A549 (cell line): Measurements from ENCODE around the gene RHBDF2. TPM values are rescaled to one million over a fixed set of nuclear protein-coding genes. Genes with fewer than 3 reads are reported as not detected.
"Not testable (repeated sequence)": the region's sequence is repeated elsewhere in the genome, so short reads cannot be mapped to it uniquely, and the experiment has no call there.

ENCODE experiments used
- ATAC-seq, 2 experiments: fragments of 200-7000 bp in 1 of 2; fragments of >200 bp in 1 of 2; cut with Nextera tagmentation in 1 of 2; cut with Tn5 transposase in 1 of 2; 3 replicates each; pipeline versions ENCODE4 v1.8.0 to v1.9.1; 2018 to 2020; ENCODE audit warnings: mild to moderate bottlenecking in 1 of 2, moderate library complexity in 1 of 2
- CTCF ChIA-PET: fragments of 300-600 bp; sonication (Branson Sonifier 250); formaldehyde crosslinking; extraction: SDS; loops from one replicate; lab custom pipeline; 2021; ENCODE audit warnings: antibody characterized with exemption, inconsistent platforms; lab: Yijun Ruan, JAX
- POLR2A ChIA-PET: fragments of 350-600 bp; formaldehyde crosslinking; extraction: SDS; loops from one replicate; lab custom pipeline; 2021; ENCODE audit warnings: antibody characterized with exemption, inconsistent platforms; lab: Yijun Ruan, JAX
- DNase-seq, 2 experiments: peaks; one replicate each; pipeline versions ENCODE4 v3.0.0 to v3.0.0-alpha.2; 2011 to 2016; ENCODE audit warnings: low read depth in 1 of 2, low spot score in 1 of 2
- FAIRE-seq: peaks from 2 replicates; lab custom pipeline; 2011; peaks lifted over from hg19 to GRCh38; lab: Jason Lieb, UNC
- H3K27ac ChIP-seq, 2 experiments: fragments of >200 bp; sonication (Bioruptor Twin); formaldehyde crosslinking; 3 replicates each; pipeline ENCODE4 v1.5.1; 2016 to 2017
- H3K4me1 ChIP-seq: fragments of >200 bp; sonication (Bioruptor Twin); formaldehyde crosslinking; 3 replicates; pipeline ENCODE4 v1.6.1; 2016
- H3K4me2 ChIP-seq: fragments of >200 bp; sonication (Bioruptor Twin); formaldehyde crosslinking; 3 replicates; pipeline ENCODE4 v1.6.1; 2016
- H3K4me3 ChIP-seq: fragments of >200 bp; sonication (Bioruptor Twin); formaldehyde crosslinking; 3 replicates; pipeline ENCODE4 v1.5.1; 2016
- H3K9me3 ChIP-seq: fragments of >200 bp; sonication (Bioruptor Twin); formaldehyde crosslinking; 3 replicates; pipeline ENCODE4 v1.6.1; 2016
- CBX8 ChIP-seq: fragments of 200-600 bp; sonication (generic); IDR thresholded peaks from 2 replicates; pipeline ENCODE4 v1.6.1; 2016
- EHF ChIP-seq: fragments of 250-450 bp; sonication (Bioruptor Pico); IDR thresholded peaks from 2 replicates; pipeline ENCODE4 v1.5.0; 2020; ENCODE audit warnings: mild to moderate bottlenecking
- EP300 ChIP-seq, 2 experiments: fragments of >200 bp; sonication (Bioruptor Twin); formaldehyde crosslinking; IDR thresholded peaks; 2 replicates in 1 of 2; 3 replicates in 1 of 2; pipeline ENCODE4 v1.6.1; 2016 to 2017
- FOXS1 ChIP-seq: fragments of 250-450 bp; sonication (Bioruptor Pico); IDR thresholded peaks from 2 replicates; pipeline ENCODE4 v1.5.0; 2020; ENCODE audit warnings: mild to moderate bottlenecking, moderate library complexity
- HEYL ChIP-seq: fragments of 250-450 bp; sonication (Bioruptor Pico); IDR thresholded peaks from 2 replicates; pipeline ENCODE4 v1.8.0; 2021; ENCODE audit warnings: mild to moderate bottlenecking, moderate library complexity
- HMGXB4 ChIP-seq: fragments of 250-450 bp; sonication (Bioruptor Pico); IDR thresholded peaks from 2 replicates; pipeline ENCODE4 v1.5.0; 2021; ENCODE audit warnings: mild to moderate bottlenecking, moderate library complexity, borderline replicate concordance
- HOXB5 ChIP-seq: fragments of 250-450 bp; sonication (Bioruptor Pico); IDR thresholded peaks from 2 replicates; pipeline ENCODE4 v1.5.0; 2020; ENCODE audit warnings: mild to moderate bottlenecking, moderate library complexity
- JUNB ChIP-seq: fragments of >200 bp; sonication (Bioruptor Twin); formaldehyde crosslinking; IDR thresholded peaks from 2 replicates; pipeline ENCODE4 v1.6.1; 2016
- MAFK ChIP-seq: fragments of 450-650 bp; IDR thresholded peaks from 2 replicates; pipeline ENCODE4 v1.6.1; 2014; ENCODE audit not compliant: partially characterized antibody
- MYC ChIP-seq: IDR thresholded peaks from 2 replicates; pipeline ENCODE4 v1.6.1; 2012; ENCODE audit warnings: mild to moderate bottlenecking, inconsistent platforms, low read length, improper control_type of control experiment, borderline replicate concordance
- PBX3 ChIP-seq: IDR thresholded peaks from 2 replicates; pipeline ENCODE4 v1.6.1; 2012
- PHF8 ChIP-seq: fragments of 200-600 bp; sonication (generic); IDR thresholded peaks from 2 replicates; pipeline ENCODE4 v1.6.1; 2016; ENCODE audit warnings: low read depth, mild to moderate bottlenecking, antibody characterized with exemption, moderate library complexity, borderline replicate concordance
- POLR2AphosphoS2 ChIP-seq: conservative IDR thresholded peaks from 2 replicates; pipeline ENCODE4 v1.6.1; 2012; ENCODE audit warnings: low read length, improper control_type of control experiment, inconsistent platforms
- RAD21 ChIP-seq, 2 experiments: fragments of >200 bp in 1 of 2; sonication (Bioruptor Twin) in 1 of 2; formaldehyde crosslinking in 1 of 2; IDR thresholded peaks in 1 of 2; conservative IDR thresholded peaks in 1 of 2; 2 replicates in 1 of 2; 3 replicates in 1 of 2; pipeline ENCODE4 v1.6.1; 2012 to 2018; ENCODE audit warnings: inconsistent platforms in 1 of 2
- RNF2 ChIP-seq: fragments of 200-600 bp; sonication (generic); IDR thresholded peaks from 2 replicates; pipeline ENCODE4 v1.6.1; 2016; ENCODE audit warnings: low read depth, mild to moderate bottlenecking, antibody characterized with exemption, moderate library complexity, borderline replicate concordance
- TP53 ChIP-seq: fragments of 250-450 bp; sonication (Bioruptor Pico); IDR thresholded peaks from 2 replicates; pipeline ENCODE4 v1.5.0; 2021; ENCODE audit warnings: mild to moderate bottlenecking, moderate library complexity
- ZSCAN20 ChIP-seq: fragments of 250-450 bp; sonication (Bioruptor Pico); IDR thresholded peaks from 2 replicates; pipeline ENCODE4 v1.8.0; 2022; ENCODE audit warnings: mild to moderate bottlenecking, moderate library complexity
- WGBS: methylation state at CpG from one replicate; pipeline ENCODE4 v1.1.6; 2017; ENCODE audit errors: missing lambda C conversion rate; 5-methylcytosine and 5-hydroxymethylcytosine counted together
- polyA plus RNA-seq, 4 experiments: library from polyadenylated mRNA; depleted of rRNA in 3 of 4; stranded (reverse); fragments of >200 nt; fragmentation: RNase III in 1 of 4; extraction: RNeasy Plus Mini Kit Qiagen cat#74134 plus additional on column Dnase treatment in 1 of 4; gene quantifications; 2 replicates in 3 of 4; 3 replicates in 1 of 4; pipeline ENCODE4 v1.2.3, GENCODE V29; 2011 to 2017
- TF ChIP-seq, protein P1 (sequence below): fragments of 150-350 bp; IDR thresholded peaks from 2 replicates; pipeline ENCODE4 v1.6.1; 2014; ENCODE audit warnings: low read depth, mild to moderate bottlenecking, low read length

The RHBDF2 gene
- polyA plus RNA-seq, 2 of the 4 experiments (the other 2 are of a cell fraction) = 14.0 to 42.9 TPM

DNA sequence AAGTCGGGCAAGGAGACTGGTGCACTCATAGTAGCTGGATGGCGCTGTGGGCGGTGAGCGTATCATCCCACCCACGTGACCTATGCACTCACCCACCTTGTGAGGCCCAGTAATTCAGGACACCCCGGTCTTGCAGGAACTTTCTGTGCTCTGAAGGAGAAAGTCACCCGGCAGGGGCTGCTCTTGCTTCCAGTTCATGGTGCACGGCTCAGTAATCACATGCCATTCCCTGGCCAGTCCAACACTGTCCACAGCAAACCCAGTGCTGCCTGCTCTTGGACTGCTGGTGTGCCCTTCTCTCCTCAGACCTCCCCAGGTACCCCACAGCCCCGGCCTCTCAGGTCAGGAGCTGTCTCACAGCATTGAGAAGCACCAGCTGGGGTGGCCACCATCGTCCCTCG, 16.4 kb upstream of the RHBDF2 start:
- WGBS = 82% methylated on average over 11 of the region's 11 CpGs
- peak; percentile 46 to 55; a peak in 5 of 6 replicates for ATAC-seq
- H3K9me3 ChIP-seq = no peaks in the 10 kb centered on the region
- no peak for TF ChIP-seq EP300 (IDR thresholded peaks at IDR 0.05)
- no peak for TF ChIP-seq EHF (CRISPR knock-in tag)
- no peak for TF ChIP-seq PBX3
- TF ChIP-seq TP53 = no peak
- no peak for TF ChIP-seq HEYL (CRISPR knock-in tag)
- no peak for TF ChIP-seq CBX8
- TF ChIP-seq JUNB = no peak
- TF ChIP-seq HMGXB4 (CRISPR knock-in tag) = no peak
- no peak for TF ChIP-seq RAD21 (conservative IDR thresholded peaks at IDR 0.05 in 1 of 2, IDR thresholded peaks at IDR 0.05 in 1 of 2)
- no peak for TF ChIP-seq POLR2AphosphoS2
- no peak for TF ChIP-seq HOXB5 (CRISPR knock-in tag)
- TF ChIP-seq, all 56 proteins: peak for 0
- POLR2A ChIA-PET = no interaction called here
- FAIRE-seq = no peak
- no peak for DNase-seq
- H3K4me2 ChIP-seq = no peak overlapping the region
- 0 out of 3 replicates have a peak, but pooled peaks cover under 1% of the 10 kb centered on the region for H3K4me1 ChIP-seq
- CTCF ChIA-PET = interaction anchor here (1.2 to 64.5 kb wide), 8 partner anchors 7 to 200 kb away, joined by 3 to 1994 read pairs (median 182); partner anchors contain the start of genes AANAT, CYGB, JMJD6 and METTL23
- no peak overlapping the region for H3K27ac ChIP-seq
- no peak overlapping the region for H3K4me3 ChIP-seq

DNA sequence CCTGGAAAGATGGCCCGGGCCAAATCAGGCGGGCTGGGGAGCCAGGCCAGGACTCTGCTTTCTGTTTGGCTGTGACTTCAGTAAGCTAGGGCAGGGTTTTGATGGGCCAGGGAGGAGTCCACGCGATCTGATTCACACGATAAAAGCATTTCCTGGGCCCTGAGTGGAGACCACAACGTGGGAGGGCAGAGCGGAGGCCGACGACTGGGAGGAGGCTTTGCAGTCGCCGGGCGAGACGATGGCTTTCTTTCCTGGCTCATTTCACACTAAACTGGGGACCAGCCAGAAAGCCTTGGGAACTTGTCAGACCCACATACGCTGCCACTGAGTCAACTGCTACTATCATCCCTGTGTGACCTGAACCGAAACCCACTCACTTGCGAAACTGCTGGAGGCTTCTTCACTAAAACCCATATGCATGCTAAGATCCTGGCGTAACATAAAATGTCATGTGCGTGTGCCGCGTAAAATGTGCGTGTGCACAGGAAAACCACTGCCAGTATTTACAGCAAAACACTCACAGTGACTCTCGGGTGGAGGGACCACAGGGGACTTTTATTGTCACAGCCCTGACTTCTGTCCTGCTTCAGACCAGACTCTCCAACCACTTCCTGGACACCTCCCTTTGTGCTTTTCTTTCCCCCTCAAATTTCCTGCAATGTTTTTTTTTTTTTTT, 14.2 kb upstream of the RHBDF2 start:
- TF ChIP-seq, protein P1, sequence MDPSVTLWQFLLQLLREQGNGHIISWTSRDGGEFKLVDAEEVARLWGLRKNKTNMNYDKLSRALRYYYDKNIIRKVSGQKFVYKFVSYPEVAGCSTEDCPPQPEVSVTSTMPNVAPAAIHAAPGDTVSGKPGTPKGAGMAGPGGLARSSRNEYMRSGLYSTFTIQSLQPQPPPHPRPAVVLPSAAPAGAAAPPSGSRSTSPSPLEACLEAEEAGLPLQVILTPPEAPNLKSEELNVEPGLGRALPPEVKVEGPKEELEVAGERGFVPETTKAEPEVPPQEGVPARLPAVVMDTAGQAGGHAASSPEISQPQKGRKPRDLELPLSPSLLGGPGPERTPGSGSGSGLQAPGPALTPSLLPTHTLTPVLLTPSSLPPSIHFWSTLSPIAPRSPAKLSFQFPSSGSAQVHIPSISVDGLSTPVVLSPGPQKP = no peak
- TF ChIP-seq ZSCAN20 (CRISPR knock-in tag) (no peak), POLR2AphosphoS2 (no peak), JUNB (no peak), MYC (no peak), PHF8 (no peak), FOXS1 (CRISPR knock-in tag) (no peak), RNF2 (no peak), MAFK (no peak)
- TF ChIP-seq, all 56 proteins: peak for 0
- Histone ChIP-seq H3K27ac (no peak overlapping the region), H3K9me3 (no peaks in the 10 kb centered on the region), H3K4me1 (no peaks in the 10 kb centered on the region), H3K4me3 (no peak overlapping the region), H3K4me2 (no peak overlapping the region)
- ATAC-seq (no peak), FAIRE-seq (no peak), DNase-seq (no peak)
- ChIA-PET CTCF (interaction anchor here (0.7 to 64.5 kb wide), 12 partner anchors 5 to 203 kb away, joined by 3 to 1994 read pairs (median 89); partner anchors contain the start of genes AANAT, CYGB, JMJD6 and METTL23), POLR2A (no interaction called here)
- WGBS = 93% methylated on average over 22 of the region's 22 CpGs

DNA sequence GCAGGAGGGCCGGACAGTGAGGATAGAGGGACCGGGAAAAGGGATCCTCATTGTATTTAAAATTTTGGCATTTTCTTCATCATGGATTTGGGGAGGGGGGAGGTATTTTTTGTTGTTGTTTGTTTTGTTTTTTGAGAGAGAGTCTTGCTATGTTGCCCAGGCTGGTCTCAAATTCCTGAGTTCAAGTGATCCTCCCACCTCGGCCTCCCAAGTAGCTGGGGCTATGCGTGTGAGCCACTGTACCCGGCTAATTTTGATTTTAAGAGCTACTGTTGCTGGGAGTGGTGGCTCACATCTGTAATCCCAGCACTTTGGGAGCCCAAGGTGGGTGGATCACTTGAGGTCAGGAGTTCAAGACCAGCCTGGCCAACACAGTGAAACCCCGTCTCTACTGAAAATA, 13.1 kb upstream of the RHBDF2 start:
- H3K4me1 ChIP-seq, POLR2A ChIA-PET, DNase-seq, FAIRE-seq, H3K27ac ChIP-seq, H3K4me3 ChIP-seq, ATAC-seq, H3K9me3 ChIP-seq, H3K4me2 ChIP-seq: not testable (repeated sequence)
- CTCF ChIA-PET = interaction anchor here (1.0 to 64.5 kb wide), 8 partner anchors 4 to 194 kb away, joined by 3 to 1994 read pairs (median 104); partner anchors contain the start of genes AANAT, CYGB, PRCD and UBE2O
- WGBS = 86% methylated on average over 6 of the region's 6 CpGs
